ENCODE measurements around the gene MRPS22. TPM values are rescaled to one million over a fixed set of nuclear protein-coding genes. Genes with fewer than 3 reads are reported as not detected.
"Not testable (repeated sequence)": the region's sequence is repeated elsewhere in the genome, so short reads cannot be mapped to it uniquely, and the experiment has no call there.

Gene MRPS22
- total RNA-seq, 2 donors from 2014 or later, result 40.9 to 46.6 TPM

GRCh38 chr3:139358841-139359562, 15.2 kb downstream of the MRPS22 start:
- H3K27ac Mint-ChIP-seq, result peak overlapping the region in 1 of 2 donors; percentile 82
- no peak overlapping the region for H3K4me3 Mint-ChIP-seq
- peaks cover 62% of the 10 kb centered on the region for H3K36me3 Mint-ChIP-seq
- DNase-seq (ENCODE audit: low spot score) (no peak), ATAC-seq (no peak)
- no peaks in the 10 kb centered on the region for H3K27me3 Mint-ChIP-seq
- peaks cover 19 to 24% of the 10 kb centered on the region in 2 donors for H3K4me1 Mint-ChIP-seq (ENCODE audit: low read depth in 2 of 2)
- H3K9me3 Mint-ChIP-seq, result no peaks in the 10 kb centered on the region

DNA sequence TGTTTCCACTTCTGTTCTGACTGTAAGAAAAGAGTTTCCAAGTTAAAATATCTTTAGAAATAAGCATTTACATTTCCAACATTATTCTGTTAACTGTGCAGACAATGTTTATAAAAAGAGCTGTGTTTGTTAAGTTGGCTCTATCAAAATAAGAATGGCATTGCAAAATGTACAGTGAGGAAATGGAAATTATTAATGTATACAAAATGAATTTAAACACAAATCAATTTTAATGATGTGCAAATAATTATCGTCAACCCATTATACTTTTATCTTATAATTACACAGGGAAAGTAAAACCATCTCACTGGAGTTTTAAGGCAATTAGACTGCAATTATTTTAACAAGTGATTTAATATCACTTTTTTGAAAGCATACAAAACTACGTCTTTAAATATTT, 17.5 kb downstream of the MRPS22 start:
- H3K4me3 Mint-ChIP-seq, result no peak overlapping the region
- peaks cover 12 to 19% of the 10 kb centered on the region in 2 donors for H3K4me1 Mint-ChIP-seq (ENCODE audit: low read depth in 2 of 2)
- H3K27ac Mint-ChIP-seq, result no peak overlapping the region
- no peak for ATAC-seq
- no peak for DNase-seq (ENCODE audit: low spot score)
- no peaks in the 10 kb centered on the region for H3K9me3 Mint-ChIP-seq
- H3K36me3 Mint-ChIP-seq, result peaks cover 56% of the 10 kb centered on the region
- H3K27me3 Mint-ChIP-seq, result no peaks in the 10 kb centered on the region

GRCh38 chr3:139364549-139364948, 20.7 kb downstream of the MRPS22 start:
- DNase-seq (ENCODE audit: low spot score), result no peak
- Mint-ChIP-seq H3K27ac (no peak overlapping the region), H3K36me3 (peaks cover 43% of the 10 kb centered on the region), H3K4me1 (ENCODE audit: low read depth in 2 of 2) (peaks cover 6 to 7% of the 10 kb centered on the region in 2 donors), H3K4me3 (no peak overlapping the region), H3K27me3 (no peaks in the 10 kb centered on the region), H3K9me3 (no peaks in the 10 kb centered on the region)
- no peak for ATAC-seq

DNA sequence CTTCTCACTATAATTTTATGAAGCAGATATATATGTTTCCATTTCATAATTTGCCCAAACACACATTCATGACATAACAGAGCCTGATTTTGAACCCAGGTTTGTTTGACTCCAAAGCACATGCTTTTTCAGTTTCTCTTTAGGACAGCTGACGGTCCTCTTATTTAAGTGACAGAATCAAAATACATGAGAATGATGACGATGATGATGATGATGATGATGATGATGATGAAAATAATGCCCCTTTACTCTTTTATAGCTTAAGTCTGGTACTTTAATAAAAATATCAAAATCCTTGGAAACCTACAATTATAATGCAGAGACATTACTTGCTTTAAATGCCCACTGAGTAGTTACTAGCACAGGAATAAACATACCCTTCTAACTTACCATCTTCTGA, 30.3 kb downstream of the MRPS22 start:
- ATAC-seq (no peak), DNase-seq (ENCODE audit: low spot score) (no peak)
- Mint-ChIP-seq H3K36me3 (peaks cover 38% of the 10 kb centered on the region), H3K9me3 (no peaks in the 10 kb centered on the region), H3K4me1 (ENCODE audit: low read depth in 2 of 2) (peaks cover 0 to 3% of the 10 kb centered on the region in 2 donors), H3K4me3 (no peak overlapping the region), H3K27me3 (no peaks in the 10 kb centered on the region), H3K27ac (no peak overlapping the region)

GRCh38 chr3:139377378-139377777, 33.6 kb downstream of the MRPS22 start:
- Mint-ChIP-seq H3K4me3 (no peak overlapping the region), H3K36me3 (peaks cover 47% of the 10 kb centered on the region), H3K9me3 (no peaks in the 10 kb centered on the region), H3K4me1 (ENCODE audit: low read depth in 2 of 2) (peaks cover 18 to 21% of the 10 kb centered on the region in 2 donors), H3K27ac (no peak overlapping the region), H3K27me3 (no peaks in the 10 kb centered on the region)
- ATAC-seq, result no peak
- no peak for DNase-seq (ENCODE audit: low spot score)

DNA sequence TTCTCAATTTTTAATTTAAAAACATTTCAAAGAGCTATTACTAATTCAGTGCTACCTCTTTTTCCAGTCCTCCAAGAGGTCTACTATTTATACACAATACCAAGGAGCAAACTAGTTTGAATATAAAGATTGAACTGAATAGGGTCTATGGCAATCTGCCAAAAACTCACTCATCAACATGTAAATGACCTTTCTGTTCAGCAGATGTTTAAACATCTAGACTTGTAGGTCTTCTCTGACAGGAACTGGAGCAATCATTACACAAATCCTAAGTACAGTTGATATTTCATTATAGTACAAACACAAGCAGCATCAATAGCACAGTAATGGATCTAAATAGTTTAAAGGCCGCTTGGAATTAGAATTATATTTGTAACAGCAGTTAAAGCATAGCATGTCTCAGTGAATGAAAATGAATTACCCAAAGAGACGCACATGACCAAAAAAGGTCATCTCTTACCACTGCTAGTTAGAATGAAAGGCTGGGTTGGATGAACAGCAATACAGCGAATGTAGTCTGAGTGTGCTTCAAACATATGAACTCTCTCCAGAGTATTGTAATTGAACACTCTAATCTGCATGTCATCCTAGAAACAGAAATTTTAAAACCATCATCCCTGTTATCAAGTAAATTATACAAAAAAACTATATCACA, 34.9 kb downstream of the MRPS22 start:
- H3K36me3 Mint-ChIP-seq, result peaks cover 47% of the 10 kb centered on the region
- no peak overlapping the region for H3K4me3 Mint-ChIP-seq
- H3K4me1 Mint-ChIP-seq (ENCODE audit: low read depth in 2 of 2), result peaks cover 18 to 25% of the 10 kb centered on the region in 2 donors
- no peaks in the 10 kb centered on the region for H3K27me3 Mint-ChIP-seq
- no peak for DNase-seq (ENCODE audit: low spot score)
- no peak overlapping the region for H3K27ac Mint-ChIP-seq
- ATAC-seq, result no peak
- H3K9me3 Mint-ChIP-seq, result no peaks in the 10 kb centered on the region

DNA sequence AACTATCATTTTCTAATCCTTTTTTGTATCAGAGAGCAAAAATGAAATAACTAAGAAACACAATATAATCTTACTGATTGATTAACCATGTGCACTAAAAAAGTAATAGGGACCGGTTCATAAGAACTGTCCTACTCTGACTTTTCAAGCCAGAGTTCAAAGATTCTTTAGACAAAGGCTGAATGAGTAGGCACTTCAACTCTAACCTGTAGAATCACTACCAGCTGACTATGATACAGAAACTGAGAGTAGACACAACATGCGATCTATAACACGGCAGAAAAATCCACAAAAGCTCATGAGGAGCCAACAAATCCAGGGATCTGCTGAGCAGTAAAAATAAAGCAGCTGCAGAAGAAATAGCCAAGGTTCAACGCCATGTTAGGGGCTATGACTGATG, 36.8 kb downstream of the MRPS22 start:
- Mint-ChIP-seq H3K27me3 (no peaks in the 10 kb centered on the region), H3K27ac (no peak overlapping the region), H3K4me3 (no peak overlapping the region), H3K9me3 (no peaks in the 10 kb centered on the region), H3K4me1 (ENCODE audit: low read depth in 2 of 2) (peaks cover 18 to 25% of the 10 kb centered on the region in 2 donors), H3K36me3 (peaks cover 37% of the 10 kb centered on the region)
- no peak for DNase-seq (ENCODE audit: low spot score)
- no peak for ATAC-seq

DNA sequence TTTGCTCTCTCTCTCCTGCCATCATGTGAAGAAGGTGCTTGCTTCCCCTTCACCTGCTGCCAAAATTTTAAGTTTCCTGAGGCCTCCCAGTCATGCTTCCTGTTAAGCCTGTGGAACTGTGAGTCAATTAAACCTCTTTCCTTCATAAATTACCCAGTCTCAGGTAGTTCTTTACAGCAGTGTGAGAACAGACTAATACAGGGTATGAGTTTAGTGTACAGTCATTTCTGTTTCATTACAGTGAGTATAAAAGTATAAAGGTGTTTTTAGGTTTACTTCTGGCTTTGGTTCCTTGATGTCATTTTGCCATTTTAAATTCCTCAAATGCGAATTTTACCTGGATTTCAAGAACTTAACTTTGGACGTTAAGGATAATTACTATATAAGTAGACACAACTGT, 38.5 kb downstream of the MRPS22 start:
- not testable (repeated sequence) for H3K9me3 Mint-ChIP-seq; H3K27ac Mint-ChIP-seq; ATAC-seq; H3K4me3 Mint-ChIP-seq; H3K27me3 Mint-ChIP-seq; DNase-seq (ENCODE audit: low spot score)
- H3K4me1 Mint-ChIP-seq (ENCODE audit: low read depth in 2 of 2), result peaks cover 26 to 36% of the 10 kb centered on the region in 2 donors
- H3K36me3 Mint-ChIP-seq, result peaks cover 32% of the 10 kb centered on the region

DNA sequence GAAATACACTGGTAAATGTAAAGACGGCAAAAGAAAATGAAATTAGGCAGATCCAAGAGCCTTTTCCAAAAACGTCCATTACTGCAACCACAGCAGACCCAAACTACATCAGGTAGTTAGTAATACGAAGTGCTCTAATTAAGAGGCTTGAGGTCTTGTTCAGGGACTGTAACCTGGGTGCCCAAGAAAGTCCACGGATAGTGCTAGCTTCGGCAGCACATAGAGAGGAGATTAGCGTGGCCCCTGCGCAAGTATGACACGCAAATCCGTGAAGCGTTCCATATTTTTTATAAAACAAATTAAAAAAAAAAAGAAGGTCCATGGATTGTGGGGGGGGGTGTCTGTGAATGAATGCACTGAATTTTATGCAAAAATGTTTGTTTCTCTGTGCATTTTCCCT, 44.3 kb downstream of the MRPS22 start:
- Mint-ChIP-seq H3K4me1 (ENCODE audit: low read depth in 2 of 2) (peaks cover 26 to 29% of the 10 kb centered on the region in 2 donors), H3K9me3 (no peaks in the 10 kb centered on the region), H3K36me3 (no peaks in the 10 kb centered on the region), H3K27ac (peak overlapping the region; percentile 92 to 94), H3K4me3 (peak overlapping the region; percentile 95), H3K27me3 (peaks cover 0 to 1% of the 10 kb centered on the region in 2 donors)
- no peak for ATAC-seq
- no peak for DNase-seq (ENCODE audit: low spot score)

DNA sequence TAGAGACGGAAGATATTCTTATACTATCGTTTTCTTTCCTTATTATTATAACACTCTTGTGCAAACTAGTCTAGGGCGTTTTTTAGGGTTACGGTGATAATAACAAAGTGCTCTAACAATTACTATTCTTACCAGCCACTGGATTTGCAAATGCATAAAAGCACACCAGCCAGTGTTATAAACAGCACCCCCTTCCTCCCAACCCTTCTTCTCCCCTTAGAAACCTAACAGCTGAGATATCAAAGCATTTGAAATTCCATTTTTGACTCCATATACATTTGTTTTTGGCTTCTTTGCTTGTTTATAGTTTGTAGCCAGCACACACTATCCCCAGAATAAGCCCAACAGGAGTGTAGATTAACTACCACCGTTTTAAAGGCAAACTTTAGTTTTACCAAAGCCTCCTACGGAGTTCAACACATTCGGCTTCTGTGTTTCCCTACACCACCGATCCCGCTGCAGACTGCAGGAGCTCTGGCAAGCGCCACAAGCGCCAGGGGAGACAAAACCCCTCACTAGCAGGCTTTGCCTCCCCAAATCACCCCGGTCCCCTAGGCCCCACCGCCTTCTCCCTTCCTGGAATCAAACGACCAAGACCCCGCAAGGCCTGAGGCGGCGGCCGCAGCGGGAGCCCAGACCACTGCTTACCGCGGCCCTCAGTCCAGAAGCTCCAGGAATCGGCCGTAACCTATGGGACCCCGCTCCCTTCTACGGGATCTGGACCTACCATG, 45.2 kb downstream of the MRPS22 start:
- peak overlapping the region; percentile 92 to 94 for H3K27ac Mint-ChIP-seq
- peaks cover 32 to 35% of the 10 kb centered on the region in 2 donors for H3K4me1 Mint-ChIP-seq (ENCODE audit: low read depth in 2 of 2)

GRCh38 chr3:139389552-139390368, 45.9 kb downstream of the MRPS22 start, which contains the start of gene COPB2:
TSS of gene COPB2 (minus strand) at chr3:139389647. CDS start at chr3:139389550, 97 bp downstream.
- Mint-ChIP-seq H3K4me1 (ENCODE audit: low read depth in 2 of 2) (peaks cover 32 to 37% of the 10 kb centered on the region in 2 donors), H3K36me3 (no peaks in the 10 kb centered on the region), H3K27me3 (peaks cover 0 to 7% of the 10 kb centered on the region in 2 donors), H3K4me3 (peak within 1 kb of the TSS; percentile 95), H3K9me3 (no peaks in the 10 kb centered on the region), H3K27ac (peak within 1 kb of the TSS; percentile 92 to 94)
- DNase-seq (ENCODE audit: low spot score) (peak; percentile 99), ATAC-seq (peak; percentile 99)

More for the DNA sequence above, 45.2 kb downstream of the MRPS22 start:
- no peak for ATAC-seq
- H3K36me3 Mint-ChIP-seq, result no peaks in the 10 kb centered on the region
- peaks cover 0 to 7% of the 10 kb centered on the region in 2 donors for H3K27me3 Mint-ChIP-seq
- DNase-seq (ENCODE audit: low spot score), result peak; percentile 63
- H3K9me3 Mint-ChIP-seq, result no peaks in the 10 kb centered on the region
- H3K4me3 Mint-ChIP-seq, result peak overlapping the region; percentile 95

- no peak for ATAC-seq
- Mint-ChIP-seq H3K36me3 (no peaks in the 10 kb centered on the region), H3K27ac (no peak overlapping the region), H3K4me3 (no peak overlapping the region), H3K4me1 (ENCODE audit: low read depth in 2 of 2) (peaks cover 11 to 12% of the 10 kb centered on the region in 2 donors), H3K9me3 (no peaks in the 10 kb centered on the region), H3K27me3 (peaks cover 2 to 7% of the 10 kb centered on the region in 2 donors)
- DNase-seq (ENCODE audit: low spot score), result no peak
Measured at GRCh38 chr3:139394116-139394515, 50.3 kb downstream of the MRPS22 start.

GRCh38 chr3:139396707-139397106, 52.9 kb downstream of the MRPS22 start:
- no peak for DNase-seq (ENCODE audit: low spot score)
- H3K9me3 Mint-ChIP-seq, result no peaks in the 10 kb centered on the region
- H3K27me3 Mint-ChIP-seq, result peaks cover 2 to 7% of the 10 kb centered on the region in 2 donors
- H3K4me1 Mint-ChIP-seq (ENCODE audit: low read depth in 2 of 2), result peaks cover 3 to 11% of the 10 kb centered on the region in 2 donors
- H3K27ac Mint-ChIP-seq, result no peak overlapping the region
- peaks cover 7% of the 10 kb centered on the region for H3K36me3 Mint-ChIP-seq
- ATAC-seq, result no peak
- H3K4me3 Mint-ChIP-seq, result no peak overlapping the region

All from natural killer cell treated with Interleukin-12 subunit alpha and Interleukin-12 subunit beta and Interleukin-15 and Interleukin-18, amount 100 ng/mL, for 72 hours (primary cell).